OCI-LY7 (cell line): ENCODE data around the gene TMEM242. TPM values are rescaled to one million over a fixed set of nuclear protein-coding genes. Genes with fewer than 3 reads are reported as not detected.
A peak's percentile ranks its signal among the peaks of the same experiment; 100 is the strongest.

Source experiments
- BruUV-seq: library from RNA; stranded (reverse); fragments of 400-500 nt; replicated peaks from 2 replicates; lab custom pipeline; 2021; lab: Mats Ljungman, UMichigan
- CTCF ChIA-PET: fragments of 300-600 bp; sonication (Branson Sonifier 250); formaldehyde crosslinking; loops from one replicate; lab custom pipeline; 2022; ENCODE audit warnings: antibody characterized with exemption; ENCODE audit not compliant: unreplicated experiment; lab: Charles Lee
- POLR2A ChIA-PET: fragments of 300-600 bp; sonication (Branson Sonifier 250); formaldehyde crosslinking; loops from one replicate; lab custom pipeline; 2022; ENCODE audit warnings: antibody characterized with exemption; lab: Charles Lee
- DNase-seq: peaks from one replicate; pipeline ENCODE4 v3.0.0-alpha.2; 2015; ENCODE audit warnings: low spot score
- H2AFZ ChIP-seq: fragments of 200-600 bp; sonication (generic), shearing (Covaris generic); 2 replicates; pipeline ENCODE4 v1.6.1; 2014; ENCODE audit warnings: mild to moderate bottlenecking, antibody characterized with exemption, low read length, moderate library complexity
- H3K27ac ChIP-seq: fragments of 200-600 bp; sonication (generic); 2 replicates; pipeline ENCODE4 v1.5.1; 2014; ENCODE audit warnings: mixed run types, low read depth, mild to moderate bottlenecking, moderate library complexity, low read length, inconsistent platforms; ENCODE audit not compliant: poor library complexity, severe bottlenecking
- H3K36me3 ChIP-seq: fragments of 200-600 bp; sonication (generic); 2 replicates; pipeline ENCODE4 v1.6.1; 2014; ENCODE audit warnings: mild to moderate bottlenecking, antibody characterized with exemption, low read length, moderate library complexity, mixed read lengths; ENCODE audit not compliant: insufficient read depth
- H3K4me1 ChIP-seq: fragments of 200-600 bp; sonication (generic); 2 replicates; pipeline ENCODE4 v1.5.1; 2014; ENCODE audit warnings: mild to moderate bottlenecking, low read length; ENCODE audit not compliant: insufficient read depth, poor library complexity, severe bottlenecking
- H3K4me2 ChIP-seq: fragments of 200-600 bp; sonication (generic); 2 replicates; pipeline ENCODE4 v1.6.1; 2014; ENCODE audit warnings: mild to moderate bottlenecking, low read length
- H3K4me3 ChIP-seq: fragments of 200-600 bp; sonication (generic); 2 replicates; pipeline ENCODE4 v1.5.1; 2014; ENCODE audit warnings: mild to moderate bottlenecking, low read depth, low read length; ENCODE audit not compliant: poor library complexity, severe bottlenecking
- H3K79me2 ChIP-seq: fragments of 200-600 bp; sonication (generic); 2 replicates; pipeline ENCODE4 v1.6.1; 2016; ENCODE audit warnings: low read depth, mild to moderate bottlenecking, low read length, moderate library complexity, mixed read lengths; ENCODE audit not compliant: insufficient read depth
- H3K9me2 ChIP-seq: fragments of 200-600 bp; sonication (generic); 2 replicates; pipeline ENCODE4 v1.6.1; 2016; ENCODE audit warnings: mild to moderate bottlenecking, low read length, mixed read lengths; ENCODE audit not compliant: insufficient read depth
- H3K9me3 ChIP-seq: fragments of 200-600 bp; sonication (generic); 2 replicates; pipeline ENCODE4 v1.6.1; 2014; ENCODE audit warnings: mild to moderate bottlenecking, mixed run types, low read length, mixed read lengths
- H4K20me1 ChIP-seq: fragments of 200-600 bp; sonication (generic); 2 replicates; pipeline ENCODE4 v1.6.1; 2014; ENCODE audit warnings: mild to moderate bottlenecking, antibody characterized with exemption, low read length, moderate library complexity, mixed read lengths; ENCODE audit not compliant: insufficient read depth
- CTCF ChIP-seq: fragments of 200-600 bp; sonication (generic); conservative IDR thresholded peaks from 2 replicates; pipeline ENCODE4 v1.5.1; 2014; ENCODE audit warnings: mild to moderate bottlenecking, antibody characterized with exemption, low read length, moderate library complexity, mixed read lengths
- EZH2phosphoT487 ChIP-seq: fragments of 200-600 bp; sonication (generic); IDR thresholded peaks from 2 replicates; pipeline ENCODE4 v1.6.1; 2018; ENCODE audit warnings: low read depth, borderline replicate concordance, mild to moderate bottlenecking, mixed run types, antibody characterized with exemption, low read length, moderate library complexity, mixed read lengths
- intact Hi-C: fragments of 100-400 bp; cut with micrococcal nuclease; formaldehyde crosslinking; loops from one replicate; pipeline ENCODE4 v1.10.0; 2022; ENCODE audit not compliant: unreplicated experiment
- total RNA-seq, 2 experiments: library from RNA; depleted of rRNA in 1 of 2; stranded (reverse); fragments of >200 nt in 1 of 2; shearing (Covaris generic) in 1 of 2; gene quantifications; 2 replicates each; pipeline ENCODE4 v1.2.3, GENCODE V29; 2014 to 2022

TMEM242 gene
- total RNA-seq, 2 experiments from 2014 or later: 4.5 to 9.2 TPM

DNA sequence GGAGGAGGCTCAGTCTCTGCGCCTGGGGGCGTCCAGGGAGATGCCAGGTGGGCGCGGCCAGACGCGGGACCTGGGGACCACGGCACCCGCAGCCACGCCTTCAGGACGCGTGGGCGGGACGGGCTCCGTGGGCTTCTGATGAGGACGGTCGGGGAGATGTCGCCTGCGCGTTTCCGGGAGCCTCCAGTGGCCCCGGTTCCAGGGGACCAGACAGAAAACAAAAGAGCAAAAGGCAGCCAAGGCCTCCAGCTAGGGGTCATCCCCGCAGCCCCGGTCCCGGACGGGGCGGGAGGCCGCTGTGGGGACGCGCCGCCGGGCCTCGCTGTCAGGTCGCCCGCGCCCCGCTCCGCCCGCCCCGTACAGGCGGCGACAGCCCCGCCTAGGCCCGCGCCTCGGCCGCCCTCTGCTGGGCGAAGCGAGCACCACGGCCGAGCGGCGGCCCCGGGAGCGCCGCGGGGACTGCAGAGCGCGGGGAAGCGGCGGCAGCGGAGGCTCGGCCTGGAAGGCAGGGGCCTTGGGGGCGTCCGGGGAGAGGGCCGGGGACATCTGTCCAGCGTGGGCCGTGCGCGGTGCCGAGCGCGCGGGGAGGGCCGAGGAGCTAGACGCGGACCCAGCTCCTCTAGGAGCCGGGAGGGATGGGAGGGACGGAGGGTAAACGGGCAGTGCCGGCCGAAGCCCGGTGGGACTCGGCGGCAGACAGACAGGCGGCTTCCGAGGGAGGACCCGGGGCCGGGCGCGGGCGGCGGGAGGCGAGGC, 48.7 kb downstream of the TMEM242 start:
- H3K9me3 ChIP-seq: no peaks in the 10 kb centered on the region
- peak; percentile 86 for DNase-seq
- no peaks in the 10 kb centered on the region for H3K9me2 ChIP-seq
- intact Hi-C loops: loop anchor here (1.0 to 10.0 kb wide), 5 partner anchors 47 to 877 kb away; no protein-coding TSS in a partner anchor
- POLR2A ChIA-PET: interaction anchor here (0.7 to 1.0 kb wide), 2 partner anchors 288 to 1960 kb away, joined by 3 read pairs; no protein-coding TSS in a partner anchor
- H3K4me1 ChIP-seq: peaks cover 23% of the 10 kb centered on the region
- H2AFZ ChIP-seq: peak overlapping the region; percentile 98
- H3K4me3 ChIP-seq: peak overlapping the region; percentile 67
- no peaks in the 10 kb centered on the region for H4K20me1 ChIP-seq
- no peaks in the 10 kb centered on the region for H3K36me3 ChIP-seq
- peak overlapping the region; percentile 65 for H3K4me2 ChIP-seq
- CTCF ChIA-PET: interaction anchor here (0.5 to 1.4 kb wide), 3 partner anchors 14 to 254 kb away, joined by 3 to 4 read pairs (median 4); no protein-coding TSS in a partner anchor
- no peaks in the 10 kb centered on the region for H3K79me2 ChIP-seq
- no peak for TF ChIP-seq EZH2phosphoT487
- TF ChIP-seq CTCF: peak; percentile 70
- no TSS peak for BruUV-seq
- H3K27ac ChIP-seq: peak overlapping the region; percentile 34

GRCh38 chr6:157273756-157274470, 49.4 kb downstream of the TMEM242 start:
- no TSS peak for BruUV-seq
- no peaks in the 10 kb centered on the region for H3K79me2 ChIP-seq
- H3K4me3 ChIP-seq: peak overlapping the region; percentile 67
- H3K4me1 ChIP-seq: peaks cover 23% of the 10 kb centered on the region
- peak overlapping the region; percentile 34 for H3K27ac ChIP-seq
- DNase-seq: peak; percentile 84
- TF ChIP-seq CTCF (no peak), EZH2phosphoT487 (no peak)
- no peaks in the 10 kb centered on the region for H4K20me1 ChIP-seq
- H3K9me3 ChIP-seq: no peaks in the 10 kb centered on the region
- no peaks in the 10 kb centered on the region for H3K9me2 ChIP-seq
- intact Hi-C loops: loop anchor here (1.0 to 10.0 kb wide), 6 partner anchors 47 to 877 kb away; no protein-coding TSS in a partner anchor
- POLR2A ChIA-PET: interaction anchor here (0.5 to 1.0 kb wide), 2 partner anchors 287 to 337 kb away, joined by 3 read pairs; no protein-coding TSS in a partner anchor
- H2AFZ ChIP-seq: peak overlapping the region; percentile 98
- CTCF ChIA-PET: no interaction called here
- H3K36me3 ChIP-seq: no peaks in the 10 kb centered on the region
- H3K4me2 ChIP-seq: peak overlapping the region; percentile 65
